NCI-H1105 (cell line): ENCODE data around the gene CD47.

Source experiments
- DNase-seq: peaks from one replicate; lab custom pipeline; 2025; lab: John Stamatoyannopoulos, UW

The CD47 gene

GRCh38 chr3:108117241-108117775, 26.5 kb upstream of the CD47 start:
- DNase-seq: no peak

GRCh38 chr3:108114423-108115065, 23.7 kb upstream of the CD47 start:
- DNase-seq: no peak

- no peak for DNase-seq
Measured at GRCh38 chr3:108113975-108114374, 23.1 kb upstream of the CD47 start.

GRCh38 chr3:108110934-108111333, 20.1 kb upstream of the CD47 start:
- DNase-seq: no peak

DNA sequence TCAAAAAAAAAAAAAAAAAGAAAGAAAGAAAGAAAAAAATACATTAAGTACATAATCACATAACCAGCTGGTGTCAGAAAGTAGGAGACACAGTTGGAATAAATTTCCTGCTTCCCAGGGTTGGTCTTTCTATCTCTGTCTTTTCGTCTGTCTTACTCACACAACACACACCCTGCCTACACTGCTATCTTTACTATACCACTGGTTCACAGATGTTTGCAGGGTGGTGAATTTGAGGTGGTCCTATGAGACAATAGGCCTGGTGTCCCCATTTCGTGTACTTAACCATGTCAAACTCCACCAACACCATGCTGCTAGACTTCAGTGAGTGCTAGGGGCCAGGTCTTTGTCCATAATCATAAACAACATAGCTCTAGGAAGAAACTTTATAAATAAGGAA, 17.6 kb upstream of the CD47 start:
- DNase-seq: no peak

GRCh38 chr3:108106449-108106848, 15.6 kb upstream of the CD47 start:
- DNase-seq: no peak

DNA sequence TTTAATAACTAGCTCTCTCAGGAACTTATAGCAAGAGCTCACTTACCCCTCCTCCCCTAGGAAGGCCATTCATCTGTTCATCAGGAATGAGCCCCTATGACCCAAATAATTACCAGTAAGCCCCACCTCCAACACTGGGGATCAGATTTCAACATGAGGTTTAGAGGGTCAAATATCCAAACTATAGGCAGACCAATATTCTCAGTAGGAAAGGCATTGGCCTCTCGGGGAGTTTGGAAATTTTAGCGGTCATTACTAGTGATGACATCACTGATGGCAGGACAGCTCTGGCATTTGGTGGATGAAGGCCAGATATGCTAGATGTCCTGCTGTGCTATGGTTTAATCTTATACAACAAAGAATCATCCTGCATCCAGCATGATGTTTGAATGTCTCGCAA, 15.2 kb upstream of the CD47 start:
- no peak for DNase-seq

- peak; percentile 59 for DNase-seq
Measured at GRCh38 chr3:108103886-108104797, 13.3 kb upstream of the CD47 start.

DNA sequence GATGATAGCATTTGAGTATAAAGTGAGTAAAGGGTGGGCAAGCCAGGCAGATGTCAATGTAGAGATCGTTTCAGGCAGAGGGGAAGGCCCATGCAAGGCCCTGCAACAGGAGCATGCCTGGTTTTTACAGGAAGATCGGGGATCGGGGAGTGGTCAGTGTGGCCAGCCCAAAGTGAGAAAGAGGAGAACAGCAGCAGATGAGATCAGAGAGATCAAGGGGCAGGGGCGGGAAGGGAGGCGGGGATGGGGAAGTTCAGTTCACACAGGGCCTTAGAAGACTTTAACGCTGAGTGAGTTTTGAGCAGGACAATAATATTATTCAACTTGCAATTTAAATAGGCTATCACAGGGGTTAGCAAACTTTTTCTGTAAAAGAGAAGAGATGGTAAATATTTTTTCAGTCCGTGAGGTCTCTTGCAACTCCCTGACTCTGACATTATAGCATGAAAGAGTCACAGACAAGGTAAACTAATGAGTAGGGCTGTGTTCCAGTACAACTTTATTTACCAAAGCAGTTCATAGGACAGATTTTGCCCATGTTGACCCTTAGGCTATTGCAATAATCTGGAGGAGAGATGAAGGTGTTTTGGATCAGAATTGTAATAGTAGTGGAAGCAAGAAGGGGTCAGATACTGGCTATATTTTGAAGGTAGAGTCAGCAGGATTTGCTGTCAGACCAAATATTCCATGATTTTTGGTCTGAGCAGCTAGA, 12.4 kb upstream of the CD47 start:
- DNase-seq: no peak

- DNase-seq: no peak
Measured at GRCh38 chr3:108102420-108103039, 11.7 kb upstream of the CD47 start.

GRCh38 chr3:108100906-108101660, 10.3 kb upstream of the CD47 start:
- no peak for DNase-seq

DNA sequence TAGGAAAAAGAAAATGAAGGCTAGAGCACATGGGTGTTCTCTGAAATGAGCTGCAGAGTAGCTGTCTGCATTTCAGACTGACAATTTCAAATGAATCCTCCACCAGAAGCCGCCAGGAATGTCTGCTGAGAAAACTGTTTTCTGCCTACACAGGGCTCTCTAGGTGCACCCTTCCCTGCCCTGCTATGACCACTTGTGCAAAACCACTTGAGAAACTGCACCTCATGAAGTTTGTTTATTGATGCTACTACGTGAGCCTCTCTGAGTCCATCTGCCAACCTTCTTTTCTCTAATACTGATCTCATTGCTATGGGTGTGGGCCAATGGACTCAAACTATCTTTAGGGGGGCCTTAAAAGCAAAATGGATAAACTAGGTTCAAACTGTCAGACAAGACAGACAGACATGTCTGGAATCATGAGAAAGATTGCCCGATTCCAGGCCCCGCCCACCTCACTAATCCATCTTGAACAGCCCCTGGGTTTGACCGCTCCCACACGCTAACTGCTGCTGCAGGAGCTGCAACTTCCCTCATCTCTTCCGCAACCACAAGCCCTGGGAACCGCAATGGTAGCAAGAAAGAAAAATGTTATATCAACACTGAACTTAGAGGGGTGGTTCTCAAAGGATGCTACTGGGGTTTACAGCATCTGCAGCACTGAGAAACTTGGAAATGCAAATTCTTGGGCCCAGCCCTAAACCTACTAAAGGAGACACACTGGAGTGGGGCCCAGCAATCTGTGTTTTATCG, 9.0 kb upstream of the CD47 start:
- no peak for DNase-seq

- DNase-seq: no peak
Measured at GRCh38 chr3:108099244-108099643, 8.4 kb upstream of the CD47 start.

DNA sequence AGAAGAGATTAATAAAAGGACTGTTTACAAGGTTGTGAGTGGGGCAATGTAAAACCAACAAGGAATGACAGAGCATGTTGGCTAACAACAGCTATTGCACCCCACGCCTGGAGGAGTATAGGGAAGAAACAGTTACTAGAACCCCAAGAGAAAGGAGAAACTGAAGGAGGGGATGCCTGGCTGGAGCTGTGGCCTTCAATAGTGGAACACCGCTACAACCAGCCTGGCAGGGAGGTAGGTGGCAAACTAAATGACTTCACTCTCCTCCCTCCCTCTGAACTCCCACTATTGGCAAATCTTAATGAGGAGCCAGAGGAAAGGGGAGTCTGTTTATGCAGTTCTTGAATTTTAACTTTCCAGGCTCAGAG, 7.2 kb upstream of the CD47 start:
- DNase-seq: no peak

- no peak for DNase-seq
Measured at GRCh38 chr3:108097322-108098002, 6.6 kb upstream of the CD47 start.

DNA sequence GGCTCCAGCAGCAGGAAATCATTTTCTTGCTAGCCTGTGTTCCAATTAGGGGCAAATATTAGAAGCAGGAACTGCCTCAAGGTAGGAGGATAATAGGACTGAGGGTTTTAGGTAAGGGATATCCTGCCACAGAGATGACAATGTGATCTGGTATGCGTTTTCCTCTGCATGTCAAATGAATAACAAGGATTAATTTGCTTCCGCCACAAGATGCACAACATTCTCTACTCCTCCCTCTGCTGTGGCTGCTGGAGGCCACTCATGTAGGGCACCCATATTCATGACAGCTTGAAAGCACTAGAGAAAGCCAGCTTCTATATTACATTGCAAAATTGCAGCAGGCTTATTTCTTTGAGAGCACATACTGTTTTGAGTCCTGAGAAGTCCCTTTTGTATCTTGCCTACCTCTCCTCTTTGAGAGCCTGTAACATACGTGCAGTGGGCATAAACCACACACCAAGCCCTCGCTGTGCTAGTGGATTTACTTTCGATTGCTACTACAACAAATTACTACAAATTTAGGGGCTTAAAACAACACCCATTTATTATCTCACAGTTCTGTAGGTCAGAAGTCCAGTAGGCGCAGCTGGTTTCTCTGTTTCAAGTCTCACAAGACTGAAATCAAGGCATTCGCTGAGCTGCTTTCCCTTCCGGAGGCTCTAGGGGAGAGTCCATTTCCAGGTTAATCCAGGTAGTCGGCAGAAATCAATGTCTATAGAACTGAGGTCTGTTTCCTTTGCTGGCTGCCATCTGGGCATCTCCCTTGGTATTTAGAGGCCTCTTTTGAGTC, 5.9 kb upstream of the CD47 start:
- no peak for DNase-seq

DNA sequence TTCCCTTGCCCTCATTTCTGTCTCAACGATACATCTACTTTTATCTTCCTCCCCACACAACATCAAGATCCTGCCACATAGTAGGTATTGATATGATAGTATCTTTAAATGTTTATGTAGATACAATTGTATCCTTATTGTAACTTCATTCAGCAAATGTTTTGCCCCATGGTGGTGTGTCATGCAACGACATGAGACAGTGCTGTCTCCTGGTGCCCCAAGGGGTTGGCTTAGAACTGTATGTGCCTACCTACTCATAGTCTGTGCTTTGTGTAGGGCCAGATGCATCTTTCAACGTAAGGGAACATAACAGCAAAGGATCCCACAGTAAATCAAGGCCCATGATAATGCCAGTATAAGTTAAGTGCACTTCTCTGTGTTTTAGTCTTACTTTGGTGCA, 2.8 kb upstream of the CD47 start:
- no peak for DNase-seq

- no peak for DNase-seq
Measured at GRCh38 chr3:108093021-108093420, 2.2 kb upstream of the CD47 start.

DNA sequence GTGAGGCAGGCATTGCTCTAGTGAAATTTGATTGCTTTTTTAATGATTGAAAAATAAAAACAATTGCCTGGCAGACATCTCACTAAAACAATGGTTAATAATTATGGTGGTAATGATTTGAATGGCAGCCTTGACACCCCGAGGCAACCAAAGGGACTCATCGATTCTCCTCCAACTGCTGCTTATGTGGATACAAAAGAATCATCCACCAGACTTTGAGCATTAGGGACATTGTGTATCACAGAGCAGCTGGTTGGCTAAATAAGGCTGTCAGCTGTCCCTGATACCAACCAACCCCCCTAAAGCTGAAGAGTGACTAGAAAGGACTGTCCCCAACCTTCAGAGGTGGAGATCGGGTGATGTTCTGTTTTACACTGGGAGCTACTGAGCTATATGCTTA, 1.7 kb upstream of the CD47 start:
- DNase-seq: no peak
